NCI-H2029 treated with DMSO at 0.1 percent for 48 hours (cell line): ENCODE results near the gene ENTPD6.
"Not testable (repeated sequence)": the region's sequence is repeated elsewhere in the genome, so short reads cannot be mapped to it uniquely, and the experiment has no call there.

Source experiments
- DNase-seq: peaks from one replicate; lab custom pipeline; 2025; lab: John Stamatoyannopoulos, UW

ENTPD6 gene

GRCh38 chr20:25223765-25224720 lies 28.5 kb downstream of the ENTPD6 start:
- no peak for DNase-seq

- DNase-seq, result no peak
These were observed 29.4 kb downstream of the ENTPD6 start for GRCh38 chr20:25224941-25225340.

GRCh38 chr20:25225642-25226432 lies 30.3 kb downstream of the ENTPD6 start:
- no peak for DNase-seq

GRCh38 chr20:25226433-25227316 lies 31.2 kb downstream of the ENTPD6 start:
- DNase-seq, result peak; percentile 40

GRCh38 chr20:25227317-25227831 lies 31.9 kb downstream of the ENTPD6 start:
- DNase-seq, result peak; percentile 29

GRCh38 chr20:25229486-25230165 lies 34.1 kb downstream of the ENTPD6 start:
- DNase-seq, result no peak

- DNase-seq, result peak; percentile 14
These were observed 34.8 kb downstream of the ENTPD6 start for GRCh38 chr20:25230166-25230831.

- peak; percentile 82 for DNase-seq
These were observed 37.7 kb downstream of the ENTPD6 start for GRCh38 chr20:25233016-25233772.

- not testable (repeated sequence) for DNase-seq
These were observed 38.7 kb downstream of the ENTPD6 start for GRCh38 chr20:25234009-25234849.

- no peak for DNase-seq
These were observed 41.2 kb downstream of the ENTPD6 start for GRCh38 chr20:25236450-25237304.

GRCh38 chr20:25237610-25238318 lies 42.3 kb downstream of the ENTPD6 start:
- DNase-seq, result no peak

GRCh38 chr20:25238319-25239037 lies 43.0 kb downstream of the ENTPD6 start:
- no peak for DNase-seq

- no peak for DNase-seq
These were observed 44.2 kb downstream of the ENTPD6 start for GRCh38 chr20:25239387-25240370.

- not testable (repeated sequence) for DNase-seq
These were observed 45.5 kb downstream of the ENTPD6 start for GRCh38 chr20:25240851-25241658.

- DNase-seq, result not testable (repeated sequence)
These were observed 46.1 kb downstream of the ENTPD6 start for GRCh38 chr20:25241659-25241955.
